HUES48 (cell line): Measurements from ENCODE around the gene SOS2.

Source experiments
- H3K27ac ChIP-seq: one replicate; pipeline ENCODE4 v1.7.0; 2013; ENCODE audit warnings: low read depth, low read length, inconsistent platforms
- H3K27me3 ChIP-seq: 2 replicates; pipeline ENCODE4 v1.6.1; 2013; ENCODE audit warnings: mild to moderate bottlenecking, low read length; ENCODE audit not compliant: control insufficient read depth, insufficient read depth
- H3K36me3 ChIP-seq: 2 replicates; pipeline ENCODE4 v1.6.1; 2013; ENCODE audit warnings: low read length; ENCODE audit not compliant: control insufficient read depth, insufficient read depth
- H3K4me1 ChIP-seq: 2 replicates; pipeline ENCODE4 v1.6.1; 2013; ENCODE audit warnings: mild to moderate bottlenecking, low read length; ENCODE audit not compliant: control insufficient read depth, insufficient read depth
- H3K4me3 ChIP-seq: 2 replicates; pipeline ENCODE4 v1.5.1; 2013; ENCODE audit warnings: mild to moderate bottlenecking, low read depth, low read length
- H3K9ac ChIP-seq: 2 replicates; pipeline ENCODE4 v1.6.1; 2013; ENCODE audit warnings: mild to moderate bottlenecking, low read depth, low read length, moderate library complexity
- H3K9me3 ChIP-seq: 2 replicates; pipeline ENCODE4 v1.6.1; 2013; ENCODE audit warnings: low read length; ENCODE audit not compliant: control insufficient read depth, insufficient read depth

Gene SOS2

DNA sequence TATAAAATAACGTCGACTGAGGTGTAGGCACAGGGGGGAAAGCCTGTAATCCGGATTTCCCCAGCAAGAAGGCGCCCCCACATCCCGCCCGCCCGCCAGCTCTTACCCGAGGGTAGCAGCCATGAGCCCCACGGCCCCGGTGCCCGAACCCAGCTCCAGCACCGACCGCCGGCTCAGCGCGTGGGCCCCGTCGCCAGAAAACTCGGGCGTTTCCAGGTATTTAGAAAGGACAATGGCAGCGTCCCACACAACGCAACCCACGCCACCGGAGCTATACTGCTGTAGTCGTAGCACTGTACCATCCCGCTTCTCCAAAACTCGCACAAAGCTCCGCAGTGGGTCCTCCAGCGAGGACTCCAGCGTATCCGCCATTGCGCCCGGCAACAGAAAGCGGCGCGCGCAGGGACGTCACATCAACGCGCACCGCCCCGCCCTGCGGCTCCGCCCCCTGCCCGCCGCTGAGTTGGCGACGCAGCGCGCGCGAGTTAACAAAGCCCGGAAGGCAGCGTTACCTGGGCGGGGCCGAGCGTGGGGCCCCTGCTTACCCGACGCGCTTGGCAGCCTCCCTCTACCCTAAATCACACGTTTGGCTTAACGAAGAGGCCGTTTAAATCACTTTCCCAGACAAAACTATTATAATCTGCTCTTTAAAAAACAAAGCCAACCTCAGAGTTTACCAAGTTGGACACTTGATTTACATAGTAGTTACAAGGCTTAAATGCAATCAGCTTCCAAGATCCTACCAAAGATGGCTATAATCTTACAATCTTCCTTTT is 115.0 kb downstream of the SOS2 start, which contains the start of gene VCPKMT:
TSS of gene VCPKMT (minus strand) at position 392 of the 776 bp plus-strand sequence. CDS start at position 372, 20 bp downstream.
- Histone ChIP-seq H3K9me3 (no peaks in the 10 kb centered on the region), H3K27me3 (no peaks in the 10 kb centered on the region), H3K4me1 (peaks cover 19% of the 10 kb centered on the region), H3K27ac (peak within 1 kb of the TSS; percentile 95), H3K36me3 (peaks cover 39% of the 10 kb centered on the region), H3K4me3 (peak within 1 kb of the TSS; percentile 100), H3K9ac (peak within 1 kb of the TSS; percentile 99)

GRCh38 chr14:50113381-50114035 is 117.9 kb downstream of the SOS2 start:
- Histone ChIP-seq H3K27me3 (no peaks in the 10 kb centered on the region), H3K9ac (no peak overlapping the region), H3K36me3 (peaks cover 68% of the 10 kb centered on the region), H3K9me3 (no peaks in the 10 kb centered on the region), H3K4me1 (peaks cover 23% of the 10 kb centered on the region), H3K27ac (no peak overlapping the region), H3K4me3 (no peak overlapping the region)

DNA sequence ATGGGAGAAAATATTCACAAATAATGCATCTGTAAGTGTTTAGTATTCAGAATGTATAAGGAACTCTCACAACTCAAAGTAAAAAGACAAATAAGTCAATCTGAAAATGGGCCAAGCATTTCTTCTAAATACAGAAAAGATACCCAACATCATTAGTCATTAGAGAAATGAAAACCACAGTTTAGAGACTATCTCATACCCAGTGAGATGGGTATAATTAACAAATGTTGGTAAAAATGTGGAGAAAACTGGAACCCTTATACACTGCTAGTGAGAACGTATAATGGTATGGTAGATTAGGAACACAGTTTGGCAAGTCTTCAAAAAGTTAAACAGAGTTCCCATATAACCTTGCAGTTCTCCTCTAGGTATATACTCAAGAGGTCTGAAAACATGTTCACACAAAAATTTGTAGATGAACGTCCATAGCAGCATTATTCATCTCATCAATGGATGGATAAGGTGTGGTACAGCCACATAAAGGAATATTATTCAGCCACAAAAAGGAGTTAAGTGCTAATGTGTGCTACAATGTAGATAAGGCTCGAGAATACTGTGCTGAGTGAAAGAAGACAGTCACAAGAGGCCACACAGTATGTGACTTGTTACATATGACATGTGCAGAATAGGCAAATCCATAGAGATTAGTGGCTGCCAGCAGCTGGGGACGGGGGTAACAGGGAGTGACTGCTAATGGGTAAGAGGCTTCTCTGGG is 120.9 kb downstream of the SOS2 start:
- no peaks in the 10 kb centered on the region for H3K9me3 ChIP-seq
- H3K36me3 ChIP-seq, result peaks cover 71% of the 10 kb centered on the region
- H3K27me3 ChIP-seq, result no peaks in the 10 kb centered on the region
- H3K4me3 ChIP-seq, result no peak overlapping the region
- H3K9ac ChIP-seq, result no peak overlapping the region
- no peak overlapping the region for H3K27ac ChIP-seq
- H3K4me1 ChIP-seq, result peaks cover 17% of the 10 kb centered on the region

GRCh38 chr14:50109342-50109741 is 122.0 kb downstream of the SOS2 start:
- Histone ChIP-seq H3K4me3 (no peak overlapping the region), H3K36me3 (peaks cover 61% of the 10 kb centered on the region), H3K9me3 (no peaks in the 10 kb centered on the region), H3K4me1 (peaks cover 17% of the 10 kb centered on the region), H3K27ac (no peak overlapping the region), H3K9ac (no peak overlapping the region), H3K27me3 (no peaks in the 10 kb centered on the region)

GRCh38 chr14:50107850-50108249 is 123.5 kb downstream of the SOS2 start:
- Histone ChIP-seq H3K9me3 (no peaks in the 10 kb centered on the region), H3K9ac (no peak overlapping the region), H3K4me3 (0 out of 2 replicates have a peak overlapping the region, but pooled peaks have one; percentile 15), H3K27me3 (no peaks in the 10 kb centered on the region), H3K36me3 (peaks cover 47% of the 10 kb centered on the region), H3K4me1 (peaks cover 17% of the 10 kb centered on the region), H3K27ac (no peak overlapping the region)

GRCh38 chr14:50106178-50106577 is 125.2 kb downstream of the SOS2 start:
- Histone ChIP-seq H3K9ac (no peak overlapping the region), H3K27me3 (no peaks in the 10 kb centered on the region), H3K4me3 (no peak overlapping the region), H3K36me3 (peaks cover 32% of the 10 kb centered on the region), H3K27ac (no peak overlapping the region), H3K9me3 (no peaks in the 10 kb centered on the region), H3K4me1 (peaks cover 17% of the 10 kb centered on the region)

DNA sequence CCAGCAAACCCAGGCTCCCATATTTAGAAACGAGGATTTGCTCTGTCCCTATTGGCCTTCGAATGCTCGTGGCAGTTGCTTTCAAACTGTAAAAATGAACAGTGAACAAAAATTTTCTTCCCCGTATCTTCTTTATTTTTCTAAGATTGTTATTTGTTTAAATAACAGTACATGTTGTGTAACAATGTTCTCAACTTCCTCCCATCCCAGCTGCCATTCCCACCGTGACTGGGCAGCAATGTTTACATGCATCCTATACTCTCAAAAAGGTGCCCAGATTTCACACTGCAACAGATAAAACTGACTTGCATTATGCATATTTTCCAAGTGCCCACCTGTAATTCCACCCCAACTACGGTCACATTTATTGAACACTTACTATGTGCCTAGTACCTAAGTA is 127.8 kb downstream of the SOS2 start:
- Histone ChIP-seq H3K4me1 (peaks cover 14% of the 10 kb centered on the region), H3K27me3 (no peaks in the 10 kb centered on the region), H3K27ac (no peak overlapping the region), H3K36me3 (peaks cover 6% of the 10 kb centered on the region), H3K9me3 (no peaks in the 10 kb centered on the region), H3K4me3 (no peak overlapping the region), H3K9ac (no peak overlapping the region)

DNA sequence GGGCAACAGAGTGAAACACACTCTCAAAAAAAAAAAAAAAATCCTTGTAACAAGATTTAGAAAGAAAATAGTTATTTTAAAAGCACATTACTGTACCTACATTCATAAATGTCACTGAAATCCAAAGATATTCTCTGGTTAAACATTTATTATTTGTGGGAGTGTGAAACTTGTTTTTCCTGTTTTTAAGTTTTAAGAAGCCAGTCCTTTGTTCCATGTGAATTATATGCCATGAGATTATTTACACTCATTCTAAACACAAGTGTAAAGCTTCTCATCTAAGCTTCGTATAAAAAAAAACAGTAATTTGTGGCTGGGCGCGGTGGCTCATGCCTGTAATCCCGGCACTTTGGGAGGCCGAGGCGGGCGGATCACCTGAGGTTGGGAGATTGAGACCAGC is 130.0 kb downstream of the SOS2 start:
- Histone ChIP-seq H3K27me3 (no peaks in the 10 kb centered on the region), H3K27ac (no peak overlapping the region), H3K36me3 (no peaks in the 10 kb centered on the region), H3K4me3 (no peak overlapping the region), H3K4me1 (peaks cover 3% of the 10 kb centered on the region; the same call in 1 of the 2 replicates), H3K9me3 (no peaks in the 10 kb centered on the region), H3K9ac (no peak overlapping the region)

- Histone ChIP-seq H3K4me3 (no peak overlapping the region), H3K9me3 (no peaks in the 10 kb centered on the region), H3K36me3 (no peaks in the 10 kb centered on the region), H3K4me1 (peaks cover 3% of the 10 kb centered on the region; the same call in 1 of the 2 replicates), H3K27me3 (no peaks in the 10 kb centered on the region), H3K27ac (no peak overlapping the region), H3K9ac (no peak overlapping the region)
These were observed 130.6 kb downstream of the SOS2 start for GRCh38 chr14:50100805-50101204.

DNA sequence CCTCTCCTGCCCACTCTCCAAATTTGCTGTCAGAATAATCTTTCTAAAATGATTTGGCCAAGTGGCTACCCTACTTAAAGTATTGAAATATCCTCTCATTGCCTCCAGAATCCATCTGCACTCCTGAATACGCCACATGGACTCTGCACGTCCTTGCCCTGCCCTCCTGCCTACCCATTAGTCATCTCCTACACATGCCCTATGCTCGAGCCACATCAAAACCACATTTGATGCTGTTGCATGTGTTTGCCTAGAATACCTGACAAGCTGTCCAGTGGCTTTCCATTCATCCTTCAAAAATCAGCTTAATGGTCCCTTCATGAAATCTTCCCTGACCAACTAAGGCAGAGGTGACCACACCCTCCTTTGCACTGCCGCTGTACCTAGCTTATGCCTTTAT is 132.0 kb downstream of the SOS2 start:
- Histone ChIP-seq H3K4me3 (no peak overlapping the region), H3K36me3 (no peaks in the 10 kb centered on the region), H3K27ac (no peak overlapping the region), H3K4me1 (no peaks in the 10 kb centered on the region), H3K9me3 (no peaks in the 10 kb centered on the region), H3K27me3 (no peaks in the 10 kb centered on the region), H3K9ac (no peak overlapping the region)

DNA sequence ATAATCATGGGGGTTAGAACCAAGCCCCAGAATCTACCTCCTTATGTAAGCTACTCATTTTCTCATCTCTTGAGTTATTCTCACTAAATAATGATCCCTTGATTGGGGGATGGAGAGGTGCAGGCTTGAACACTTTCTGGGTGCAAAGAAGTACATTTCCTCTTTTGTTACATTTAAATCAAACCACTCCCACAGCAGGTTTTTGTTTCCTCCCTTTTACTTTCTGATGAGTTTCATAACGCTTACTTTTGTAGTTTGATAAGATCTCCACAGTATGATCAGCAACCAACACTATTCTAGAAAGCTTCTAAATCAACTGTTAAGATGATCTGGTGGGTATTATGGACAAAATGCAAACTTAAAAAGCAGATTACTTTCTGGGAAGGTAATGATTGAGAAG is 135.5 kb downstream of the SOS2 start:
- H3K9me3 ChIP-seq, result no peaks in the 10 kb centered on the region
- no peak overlapping the region for H3K9ac ChIP-seq
- H3K27me3 ChIP-seq, result no peaks in the 10 kb centered on the region
- H3K4me3 ChIP-seq, result no peak overlapping the region
- no peak overlapping the region for H3K27ac ChIP-seq
- H3K36me3 ChIP-seq, result no peaks in the 10 kb centered on the region
- 0 out of 2 replicates have a peak, but pooled peaks cover 6% of the 10 kb centered on the region for H3K4me1 ChIP-seq
